ENCODE results near the gene GFOD1. TPM values are rescaled to one million over a fixed set of nuclear protein-coding genes. Genes with fewer than 3 reads are reported as not detected.

The GFOD1 gene
- total and polyA plus RNA-seq, 7 donors, result 5.9 to 34.2 (median 16.7) TPM

DNA sequence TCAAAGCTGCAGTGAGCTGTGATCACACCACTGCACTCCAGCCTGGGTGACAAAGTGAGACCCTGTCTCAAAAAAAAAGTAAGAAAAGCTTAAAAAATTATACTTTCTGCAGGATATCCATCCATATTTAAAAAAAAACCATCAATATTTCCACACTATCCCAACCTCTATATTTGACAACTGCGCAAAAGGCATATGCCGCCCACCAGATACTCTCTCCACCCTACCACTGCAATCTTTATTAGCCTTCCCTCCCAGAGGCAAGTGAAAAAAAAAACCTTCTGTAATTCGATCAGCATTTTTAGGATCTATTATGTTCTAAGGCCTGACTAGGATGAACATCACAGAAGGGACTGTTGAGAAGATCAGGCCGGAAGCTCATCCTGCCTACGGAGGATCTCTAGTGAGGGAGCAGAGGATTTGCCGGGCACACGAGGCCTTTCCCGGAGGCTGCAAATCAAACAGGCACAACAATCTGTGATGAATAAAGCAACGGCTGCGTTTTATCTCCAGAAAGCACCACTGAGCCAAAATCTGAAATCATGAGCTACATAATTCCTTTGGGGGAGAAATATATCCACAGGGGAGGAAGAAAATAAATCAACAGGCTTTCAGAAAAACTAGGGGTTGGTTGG, 65.9 kb downstream of the GFOD1 start:
- Histone ChIP-seq H3K4me3 (no peak overlapping the region), H3K36me3 (ENCODE audit: insufficient read depth in 1 of 2, low read depth in 1 of 2) (no peaks in the 10 kb centered on the region), H3K27ac (peak overlapping the region; percentile 79), H3K27me3 (ENCODE audit: insufficient read depth in 3 of 3, low read length in 2 of 3) (no peaks in the 10 kb centered on the region), H3K4me1 (peaks cover 94% of the 10 kb centered on the region), H3K9me3 (no peaks in the 10 kb centered on the region)
- ATAC-seq (no peak), DNase-seq (no peak)
- 39 to 51% (median 44%) methylated on average over 10 of the region's 10 CpGs for WGBS, 3 donors
- intact Hi-C loops (cut with DNase I), result no loop called here
- TF ChIP-seq, protein P1, sequence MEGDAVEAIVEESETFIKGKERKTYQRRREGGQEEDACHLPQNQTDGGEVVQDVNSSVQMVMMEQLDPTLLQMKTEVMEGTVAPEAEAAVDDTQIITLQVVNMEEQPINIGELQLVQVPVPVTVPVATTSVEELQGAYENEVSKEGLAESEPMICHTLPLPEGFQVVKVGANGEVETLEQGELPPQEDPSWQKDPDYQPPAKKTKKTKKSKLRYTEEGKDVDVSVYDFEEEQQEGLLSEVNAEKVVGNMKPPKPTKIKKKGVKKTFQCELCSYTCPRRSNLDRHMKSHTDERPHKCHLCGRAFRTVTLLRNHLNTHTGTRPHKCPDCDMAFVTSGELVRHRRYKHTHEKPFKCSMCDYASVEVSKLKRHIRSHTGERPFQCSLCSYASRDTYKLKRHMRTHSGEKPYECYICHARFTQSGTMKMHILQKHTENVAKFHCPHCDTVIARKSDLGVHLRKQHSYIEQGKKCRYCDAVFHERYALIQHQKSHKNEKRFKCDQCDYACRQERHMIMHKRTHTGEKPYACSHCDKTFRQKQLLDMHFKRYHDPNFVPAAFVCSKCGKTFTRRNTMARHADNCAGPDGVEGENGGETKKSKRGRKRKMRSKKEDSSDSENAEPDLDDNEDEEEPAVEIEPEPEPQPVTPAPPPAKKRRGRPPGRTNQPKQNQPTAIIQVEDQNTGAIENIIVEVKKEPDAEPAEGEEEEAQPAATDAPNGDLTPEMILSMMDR (IDR thresholded peaks at IDR 0.05), result no peak

DNA sequence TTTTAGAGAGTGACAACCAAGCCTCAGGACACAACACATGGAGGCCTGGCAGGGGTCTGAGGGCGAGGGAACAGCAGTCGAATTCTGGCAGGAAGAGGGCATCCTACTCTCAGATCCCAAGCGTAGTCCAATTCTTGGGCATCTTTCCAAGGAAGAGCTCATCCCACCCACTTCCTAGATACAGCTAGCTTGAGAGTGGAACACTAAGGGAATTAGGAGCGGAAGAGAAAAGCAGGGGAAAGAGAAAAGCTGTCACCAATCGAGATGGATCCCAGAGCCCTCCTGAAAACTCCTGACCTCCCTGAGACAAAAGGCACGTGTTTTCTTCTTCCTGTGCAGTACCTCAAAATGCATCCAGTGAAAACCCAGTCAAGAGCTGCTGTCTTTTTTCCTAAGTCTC, 67.1 kb downstream of the GFOD1 start:
- 53 to 83% (median 60%) methylated on average over 6 of the region's 6 CpGs for WGBS, 3 donors
- DNase-seq (no peak), ATAC-seq (no peak)
- H3K4me3 ChIP-seq, result no peak overlapping the region
- no peaks in the 10 kb centered on the region for H3K9me3 ChIP-seq
- H3K27ac ChIP-seq, result peak overlapping the region; percentile 24
- H3K36me3 ChIP-seq (ENCODE audit: insufficient read depth in 1 of 2, low read depth in 1 of 2), result no peaks in the 10 kb centered on the region
- H3K4me1 ChIP-seq, result peaks cover 84% of the 10 kb centered on the region
- intact Hi-C loops (cut with DNase I), result no loop called here
- no peaks in the 10 kb centered on the region for H3K27me3 ChIP-seq (ENCODE audit: insufficient read depth in 3 of 3, low read length in 2 of 3)
- TF ChIP-seq, protein P1 (IDR thresholded peaks at IDR 0.05), result no peak

DNA sequence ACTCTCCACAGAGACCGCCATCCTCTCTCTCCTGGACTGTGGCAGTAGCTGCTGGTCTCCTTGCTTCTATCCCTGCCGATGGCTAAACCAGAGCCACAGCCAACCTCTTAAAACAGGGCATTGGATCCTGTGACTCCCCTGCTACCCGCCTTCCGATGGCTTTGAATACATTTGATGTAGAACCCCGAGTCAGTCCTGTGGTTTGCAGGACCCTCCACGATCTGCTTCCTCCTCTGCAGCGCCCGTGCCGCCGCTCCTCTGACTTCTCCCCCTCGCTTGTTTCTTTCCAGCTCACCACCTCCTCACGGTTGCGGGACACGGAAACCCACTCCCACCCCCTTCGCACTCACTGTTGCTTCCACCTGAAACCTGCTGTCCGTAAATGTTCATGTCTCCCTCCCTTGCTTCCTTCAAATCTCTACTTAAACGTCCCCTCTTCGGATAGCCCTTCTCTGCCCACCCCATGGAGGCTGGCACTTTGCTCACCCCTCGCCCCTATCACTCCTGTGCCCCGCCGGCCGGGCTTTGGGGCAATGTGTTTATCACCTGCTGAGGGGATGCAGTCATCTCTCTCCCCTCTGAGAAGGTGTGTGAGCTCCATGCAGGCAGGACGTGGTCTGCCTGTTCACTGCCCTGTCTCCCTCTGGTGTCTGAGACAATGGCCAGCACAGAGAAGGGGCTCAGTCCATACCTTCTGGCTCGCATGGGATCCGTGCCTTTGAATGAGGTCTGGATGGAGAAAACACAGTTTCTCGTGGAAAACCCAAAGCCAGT, 67.8 kb downstream of the GFOD1 start:
- ATAC-seq (no peak), DNase-seq (no peak)
- 72 to 80% (median 74%) methylated on average over 26 of the region's 26 CpGs for WGBS, 3 donors
- peaks cover 84% of the 10 kb centered on the region for H3K4me1 ChIP-seq
- intact Hi-C loops (cut with DNase I), result loop anchor here (5.0 kb wide), 3 partner anchors 33 to 68 kb away; partner anchors contain the start of gene GFOD1 (in 1 of the 2)
- no peaks in the 10 kb centered on the region for H3K36me3 ChIP-seq (ENCODE audit: insufficient read depth in 1 of 2, low read depth in 1 of 2)
- H3K4me3 ChIP-seq, result no peak overlapping the region
- H3K27me3 ChIP-seq (ENCODE audit: insufficient read depth in 3 of 3, low read length in 2 of 3), result no peaks in the 10 kb centered on the region
- TF ChIP-seq, protein P1 (IDR thresholded peaks at IDR 0.05), result no peak
- peak overlapping the region; percentile 31 for H3K27ac ChIP-seq
- no peaks in the 10 kb centered on the region for H3K9me3 ChIP-seq

DNA sequence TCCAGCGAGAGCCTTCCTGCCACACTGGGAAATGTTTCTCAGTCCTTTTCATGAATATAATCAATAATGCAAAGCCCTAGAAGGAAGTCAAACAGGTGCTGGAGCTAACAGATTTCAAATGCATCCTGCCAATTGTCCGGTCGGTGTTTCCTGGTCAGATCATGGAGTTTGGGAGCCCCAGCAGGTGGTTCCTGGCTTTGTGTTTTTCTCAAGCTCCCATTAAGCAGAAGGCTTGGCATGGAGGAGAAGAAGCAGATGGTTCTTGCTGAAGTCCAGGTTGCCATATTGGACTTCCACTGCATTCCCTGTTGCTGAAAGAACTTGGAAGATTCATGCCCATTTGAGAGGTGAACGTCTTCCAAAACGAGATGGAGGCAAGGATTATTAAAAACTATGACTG, 68.6 kb downstream of the GFOD1 start:
- H3K36me3 ChIP-seq (ENCODE audit: insufficient read depth in 1 of 2, low read depth in 1 of 2), result no peaks in the 10 kb centered on the region
- peaks cover 84% of the 10 kb centered on the region for H3K4me1 ChIP-seq
- WGBS, 3 donors, result 27 to 40% (median 34%) methylated on average over 5 of the region's 5 CpGs
- peak overlapping the region; percentile 31 for H3K27ac ChIP-seq
- no peaks in the 10 kb centered on the region for H3K9me3 ChIP-seq
- ATAC-seq (no peak), DNase-seq (no peak)
- H3K27me3 ChIP-seq (ENCODE audit: insufficient read depth in 3 of 3, low read length in 2 of 3), result no peaks in the 10 kb centered on the region
- intact Hi-C loops (cut with DNase I), result loop anchor here (5.0 kb wide), 3 partner anchors 33 to 68 kb away; partner anchors contain the start of gene GFOD1 (in 1 of the 2)
- no peak overlapping the region for H3K4me3 ChIP-seq
- TF ChIP-seq, protein P1 (IDR thresholded peaks at IDR 0.05), result no peak

Measured in psoas muscle (tissue), 8 donors.